NT2/D1 (cell line): ENCODE data around the gene G6PC3.

Experiments used
- SUZ12 ChIP-seq: IDR thresholded peaks from 2 replicates; pipeline ENCODE4 v1.6.1; 2011; ENCODE audit not compliant: insufficient read length, insufficient read depth; ENCODE audit errors: extremely low read depth
- YY1 ChIP-seq: IDR thresholded peaks from 2 replicates; pipeline ENCODE4 v1.6.1; 2011; ENCODE audit not compliant: insufficient read length, insufficient read depth
- ZNF274 ChIP-seq: IDR thresholded peaks from 2 replicates; pipeline ENCODE4 v1.6.1; 2011; ENCODE audit warnings: mild to moderate bottlenecking, low read depth, low read length

- TF ChIP-seq SUZ12 (no peak), ZNF274 (no peak), YY1 (no peak)
These were observed 6.4 kb downstream of the G6PC3 start for GRCh38 chr17:44076716-44077594.
